GM19239 (cell line): Measurements from ENCODE around the gene ITPRIPL1.
"Not testable (repeated sequence)": the region's sequence is repeated elsewhere in the genome, so short reads cannot be mapped to it uniquely, and the experiment has no call there.

Experiments
- DNase-seq: peaks from one replicate; pipeline ENCODE4 v3.0.0; 2011; ENCODE audit warnings: low spot score; ENCODE audit not compliant: insufficient read length
- FAIRE-seq: peaks from 2 replicates; lab custom pipeline; 2011; peaks lifted over from hg19 to GRCh38; lab: Jason Lieb, UNC

ITPRIPL1 gene

GRCh38 chr2:96325041-96325883, at the start of gene ITPRIPL1:
ITPRIPL1 (plus strand) TSS chr2:96325317; CDS start chr2:96325840, 523 bp downstream.
- no peak for DNase-seq
- peak; percentile 49 for FAIRE-seq

GRCh38 chr2:96276787-96277499, 48.2 kb upstream of the ITPRIPL1 start:
- FAIRE-seq = no peak
- no peak for DNase-seq

- DNase-seq = no peak
- FAIRE-seq = no peak
These were observed 37.8 kb upstream of the ITPRIPL1 start for GRCh38 chr2:96287273-96287856.

- FAIRE-seq (no peak), DNase-seq (no peak)
These were observed 33.4 kb upstream of the ITPRIPL1 start for GRCh38 chr2:96291751-96292150.

GRCh38 chr2:96294271-96294670, 30.8 kb upstream of the ITPRIPL1 start:
- not testable (repeated sequence) for FAIRE-seq, DNase-seq

GRCh38 chr2:96296925-96297324, 28.2 kb upstream of the ITPRIPL1 start:
- no peak for DNase-seq
- FAIRE-seq = no peak

- no peak for DNase-seq
- no peak for FAIRE-seq
These were observed 23.3 kb upstream of the ITPRIPL1 start for GRCh38 chr2:96301865-96302264.

- no peak for FAIRE-seq
- DNase-seq = no peak
These were observed 20.5 kb upstream of the ITPRIPL1 start for GRCh38 chr2:96304606-96305005.

- FAIRE-seq = peak; percentile 73
- peak; percentile 78 for DNase-seq
These were observed 19.8 kb upstream of the ITPRIPL1 start, which contains the start of gene SNRNP200 for GRCh38 chr2:96305091-96305978. SNRNP200 (minus strand) TSS chr2:96305546; CDS start chr2:96305437, 109 bp downstream.

GRCh38 chr2:96305979-96306308, 19.2 kb upstream of the ITPRIPL1 start:
- FAIRE-seq (no peak), DNase-seq (no peak)

GRCh38 chr2:96306370-96306769, 18.7 kb upstream of the ITPRIPL1 start:
- no peak for FAIRE-seq
- DNase-seq = no peak

- FAIRE-seq (no peak), DNase-seq (no peak)
These were observed 16.9 kb upstream of the ITPRIPL1 start for GRCh38 chr2:96308248-96308647.

GRCh38 chr2:96315005-96315399, 10.1 kb upstream of the ITPRIPL1 start:
- FAIRE-seq = no peak
- no peak for DNase-seq

- FAIRE-seq = peak; percentile 69
These were observed 9.6 kb upstream of the ITPRIPL1 start for GRCh38 chr2:96315400-96316071.

GRCh38 chr2:96316999-96317398, 8.1 kb upstream of the ITPRIPL1 start:
- FAIRE-seq = no peak
- no peak for DNase-seq

More at GRCh38 chr2:96315400-96316071, 9.6 kb upstream of the ITPRIPL1 start:
- no peak for DNase-seq

- DNase-seq (no peak), FAIRE-seq (no peak)
These were observed 7.5 kb upstream of the ITPRIPL1 start for GRCh38 chr2:96317584-96317997.

- DNase-seq (no peak), FAIRE-seq (no peak)
These were observed 6.4 kb upstream of the ITPRIPL1 start for GRCh38 chr2:96318723-96319122.

GRCh38 chr2:96319396-96319795, 5.7 kb upstream of the ITPRIPL1 start:
- DNase-seq (no peak), FAIRE-seq (no peak)

- FAIRE-seq (no peak), DNase-seq (no peak)
These were observed 4.8 kb upstream of the ITPRIPL1 start for GRCh38 chr2:96320326-96320725.
